Keratinocyte (primary cell): ENCODE results near the gene EVI5. TPM values are rescaled to one million over a fixed set of nuclear protein-coding genes. Genes with fewer than 3 reads are reported as not detected.

Experiments
- DNase-seq: peaks from one replicate; pipeline ENCODE4 v3.0.0-alpha.2; 2011; ENCODE audit warnings: low read depth, missing footprints, low spot score
- FAIRE-seq: peaks from 2 replicates; lab custom pipeline; 2011; peaks lifted over from hg19 to GRCh38; lab: Jason Lieb, UNC
- H2AFZ ChIP-seq: 2 replicates; pipeline ENCODE4 v1.6.0; 2012; ENCODE audit warnings: low read length, control low read depth, inconsistent platforms; ENCODE audit not compliant: control insufficient read depth
- H3K27ac ChIP-seq: 2 replicates; pipeline ENCODE4 v1.5.1; 2011; ENCODE audit warnings: low read length; ENCODE audit not compliant: control insufficient read depth, insufficient read depth
- H3K27me3 ChIP-seq: 3 replicates; pipeline ENCODE4 v1.6.0; 2011; ENCODE audit warnings: low read length; ENCODE audit not compliant: control insufficient read depth, insufficient read depth; ENCODE audit errors: extremely low read depth
- H3K36me3 ChIP-seq, 2 experiments: 2 replicates in 1 of 2; 3 replicates in 1 of 2; pipeline ENCODE4 v1.5.1; 2011; ENCODE audit warnings: low read length in 2 of 2, mild to moderate bottlenecking in 1 of 2; ENCODE audit not compliant: control insufficient read depth in 2 of 2, insufficient read depth in 2 of 2; ENCODE audit errors: extremely low read depth in 1 of 2
- H3K4me1 ChIP-seq: 3 replicates; pipeline ENCODE4 v1.5.1; 2011; ENCODE audit warnings: low read length; ENCODE audit not compliant: control insufficient read depth, insufficient read depth; ENCODE audit errors: extremely low read depth
- H3K4me2 ChIP-seq: 3 replicates; pipeline ENCODE4 v1.6.0; 2011; ENCODE audit warnings: low read depth, low read length; ENCODE audit not compliant: control insufficient read depth, insufficient read depth; ENCODE audit errors: extremely low read depth
- H3K4me3 ChIP-seq, 3 experiments: fragments of 200-600 bp in 1 of 3; sonication (generic) in 1 of 3; 2 replicates in 2 of 3; 3 replicates in 1 of 3; pipeline ENCODE4 v1.5.1; 2011 to 2016; ENCODE audit warnings: low read length in 3 of 3, mild to moderate bottlenecking in 3 of 3, control low read depth in 2 of 3, inconsistent platforms in 1 of 3, low read depth in 1 of 3, mixed read lengths in 1 of 3, mixed run types in 1 of 3, moderate library complexity in 1 of 3; ENCODE audit not compliant: control insufficient read depth in 2 of 3, insufficient read depth in 2 of 3; ENCODE audit errors: extremely low read depth in 1 of 3
- H3K79me2 ChIP-seq: 2 replicates; pipeline ENCODE4 v1.6.0; 2012; ENCODE audit warnings: low read length; ENCODE audit not compliant: control insufficient read depth, insufficient read depth
- H3K9ac ChIP-seq: 3 replicates; pipeline ENCODE4 v1.6.0; 2011; ENCODE audit warnings: low read length; ENCODE audit not compliant: control insufficient read depth, insufficient read depth; ENCODE audit errors: extremely low read depth
- H3K9me1 ChIP-seq: 3 replicates; pipeline ENCODE4 v1.6.0; 2011; ENCODE audit warnings: low read length; ENCODE audit not compliant: control insufficient read depth, insufficient read depth; ENCODE audit errors: extremely low read depth
- H3K9me3 ChIP-seq: 2 replicates; pipeline ENCODE4 v1.5.1; 2012; ENCODE audit warnings: low read depth, low read length; ENCODE audit not compliant: control insufficient read depth
- H4K20me1 ChIP-seq: 3 replicates; pipeline ENCODE4 v1.6.0; 2011; ENCODE audit warnings: low read length; ENCODE audit not compliant: control insufficient read depth, insufficient read depth; ENCODE audit errors: extremely low read depth
- CTCF ChIP-seq, 3 experiments: IDR thresholded peaks in 1 of 3; conservative IDR thresholded peaks in 1 of 3; optimal IDR thresholded peaks in 1 of 3; 2 replicates in 2 of 3; 3 replicates in 1 of 3; pipeline versions ENCODE3 to v1.5.1; 2011; ENCODE audit warnings: low read length in 3 of 3, mild to moderate bottlenecking in 3 of 3, moderate library complexity in 2 of 3, control low read depth in 1 of 3, inconsistent platforms in 1 of 3; ENCODE audit not compliant: insufficient read depth in 2 of 3; ENCODE audit errors: extremely low read depth in 1 of 3
- EZH2 ChIP-seq: IDR thresholded peaks from one replicate; pipeline ENCODE4 v1.6.1; 2012; ENCODE audit warnings: inconsistent platforms, mild to moderate bottlenecking, low read length, moderate library complexity
- dilution Hi-C: fragments of 300-500 bp; cut with MboI; formaldehyde crosslinking; loops from one replicate; pipeline ENCODE4 v1.7.0; 2020; ENCODE audit warnings: low sequenced_read_pairs; ENCODE audit not compliant: extremely low pct_ligation_motif_present
- polyA plus RNA-seq, 5 experiments: library from polyadenylated mRNA; depleted of rRNA in 3 of 5; stranded (reverse) in 3 of 5; stranded (forward) in 1 of 5; unstranded in 1 of 5; fragments of >200 nt; gene quantifications; 1 replicate in 1 of 5; 2 replicates in 3 of 5; 3 replicates in 1 of 5; pipeline versions ENCODE4 v1.2.1 to v1.2.3, GENCODE V29; 2011 to 2012; ENCODE audit warnings: missing spikeins in 2 of 5, low read depth in 1 of 5, low replicate concordance in 1 of 5

The EVI5 gene
- polyA plus RNA-seq, 1 donor (not counting 4 experiments of a cell fraction or from before 2014, with no cell fraction given): 23.2 TPM

DNA sequence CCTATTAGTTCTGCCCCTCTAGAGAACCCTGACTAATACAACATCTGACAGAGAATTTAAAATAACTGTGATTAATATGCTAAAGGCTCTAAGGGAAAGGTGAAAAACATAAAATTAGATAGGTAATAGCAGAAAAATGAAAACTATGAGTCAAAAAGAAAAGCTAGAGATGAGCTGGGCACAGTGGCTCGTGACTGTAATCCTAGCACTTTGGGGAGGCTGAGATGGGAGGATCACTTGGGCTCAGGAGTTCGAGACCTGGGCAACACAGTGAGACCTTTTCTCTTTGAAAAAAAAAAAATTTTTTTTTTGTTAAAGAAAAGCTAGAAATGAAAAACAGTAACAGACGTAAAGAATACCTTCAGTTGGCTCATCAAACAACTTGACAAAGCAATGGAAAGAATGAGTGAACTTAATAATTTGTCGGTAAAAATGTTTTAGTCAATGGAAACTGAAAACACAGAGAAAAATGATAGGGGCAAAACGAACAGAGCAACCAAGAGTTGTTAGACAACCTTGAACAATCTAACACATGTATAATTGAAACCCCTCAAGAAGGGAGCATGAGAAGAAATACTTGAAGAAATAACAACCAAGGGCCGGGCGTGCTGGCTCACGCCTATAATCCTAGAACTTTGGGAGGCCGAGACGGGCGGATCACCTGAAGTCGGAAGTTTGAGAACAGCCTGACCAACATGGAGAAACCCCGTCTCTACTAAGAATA lies 165.3 kb downstream of the EVI5 start:
- Histone ChIP-seq H3K27ac (no peak overlapping the region), H3K9me1 (no peaks in the 10 kb centered on the region), H3K4me1 (no peaks in the 10 kb centered on the region), H2AFZ (no peak overlapping the region), H3K79me2 (no peaks in the 10 kb centered on the region), H3K4me2 (no peak overlapping the region), H3K9ac (no peak overlapping the region), H3K27me3 (no peaks in the 10 kb centered on the region), H3K9me3 (no peaks in the 10 kb centered on the region), H3K4me3 (no peak overlapping the region), H3K36me3 (peaks cover 0 to 3% of the 10 kb centered on the region in 2 experiments), H4K20me1 (no peaks in the 10 kb centered on the region)
- DNase-seq: no peak
- dilution Hi-C loops: no loop called here
- FAIRE-seq: no peak
- no peak for TF ChIP-seq EZH2
- TF ChIP-seq CTCF (optimal IDR thresholded peaks at IDR 0.05 in 1 of 3, IDR thresholded peaks at IDR 0.05 in 1 of 3, conservative IDR thresholded peaks at IDR 0.05 in 1 of 3; ENCODE audit: extremely low read depth in 1 of 3, insufficient read depth in 2 of 3, low read length in 3 of 3): no peak

DNA sequence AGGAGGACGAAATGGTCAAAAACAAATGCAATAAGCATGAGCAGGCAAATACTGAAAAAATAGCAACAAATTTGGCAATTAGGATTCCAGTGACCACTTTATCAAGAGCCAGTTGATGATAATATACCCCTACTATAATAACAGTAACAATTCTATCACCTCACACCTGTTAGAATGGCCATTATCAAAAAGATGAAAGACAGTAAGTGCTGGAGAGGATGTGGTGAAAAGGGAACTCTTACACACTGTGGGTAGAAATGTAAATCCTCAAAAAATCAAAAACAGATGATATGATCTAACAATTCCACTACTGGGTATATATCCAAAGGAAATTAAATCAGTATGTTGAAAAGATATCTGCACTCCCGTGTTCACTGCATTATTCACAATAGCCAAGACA lies 183.9 kb downstream of the EVI5 start:
- H3K4me2 ChIP-seq: no peak overlapping the region
- no peaks in the 10 kb centered on the region for H3K79me2 ChIP-seq
- dilution Hi-C loops: no loop called here
- FAIRE-seq (no peak), DNase-seq (no peak)
- H2AFZ ChIP-seq: no peak overlapping the region
- no peak overlapping the region for H3K9ac ChIP-seq
- no peaks in the 10 kb centered on the region for H3K27me3 ChIP-seq
- H3K4me1 ChIP-seq: no peaks in the 10 kb centered on the region
- H3K27ac ChIP-seq: no peak overlapping the region
- H3K36me3 ChIP-seq: peaks cover 3 to 7% of the 10 kb centered on the region in 2 experiments
- no peaks in the 10 kb centered on the region for H4K20me1 ChIP-seq
- no peaks in the 10 kb centered on the region for H3K9me3 ChIP-seq
- H3K4me3 ChIP-seq: no peak overlapping the region
- TF ChIP-seq CTCF (optimal IDR thresholded peaks at IDR 0.05 in 1 of 3, IDR thresholded peaks at IDR 0.05 in 1 of 3, conservative IDR thresholded peaks at IDR 0.05 in 1 of 3; ENCODE audit: extremely low read depth in 1 of 3, insufficient read depth in 2 of 3, low read length in 3 of 3): no peak
- TF ChIP-seq EZH2: no peak
- no peaks in the 10 kb centered on the region for H3K9me1 ChIP-seq
